HEK293 (cell line): ENCODE data around the gene EEFSEC.

Source experiments
- CTCF ChIA-PET: fragments of 350-600 bp; formaldehyde crosslinking; extraction: SDS; loops from one replicate; lab custom pipeline; 2021; ENCODE audit warnings: antibody characterized with exemption; lab: Yijun Ruan, JAX
- POLR2A ChIA-PET: fragments of 300-600 bp; formaldehyde crosslinking; extraction: SDS; loops from one replicate; lab custom pipeline; 2020; ENCODE audit warnings: antibody characterized with exemption, inconsistent platforms; lab: Yijun Ruan, JAX
- H3K27ac ChIP-seq: fragments of 200-500 bp; sonication (Bioruptor generic); 2 replicates; pipeline ENCODE4 v1.5.1; 2014; ENCODE audit warnings: low read depth, low read length, control low read depth, inconsistent platforms; ENCODE audit errors: extremely low read depth
- H3K36me3 ChIP-seq, 2 experiments: fragments of 200-500 bp in 1 of 2; sonication (Bioruptor generic) in 1 of 2; 1 replicate in 1 of 2; 2 replicates in 1 of 2; pipeline ENCODE4 v1.5.1; 2014 to 2017; ENCODE audit warnings: inconsistent platforms in 2 of 2, low read length in 2 of 2; ENCODE audit not compliant: control insufficient read depth in 2 of 2, insufficient read depth in 1 of 2
- H3K4me1 ChIP-seq: fragments of 200-500 bp; sonication (Bioruptor generic); 2 replicates; pipeline ENCODE4 v1.5.1; 2014; ENCODE audit warnings: mild to moderate bottlenecking, low read length, inconsistent platforms; ENCODE audit not compliant: control insufficient read depth, insufficient read depth
- H3K4me3 ChIP-seq: 2 replicates; pipeline ENCODE4 v1.5.1; 2011; ENCODE audit warnings: low read depth, mild to moderate bottlenecking, control low read depth, low read length, moderate library complexity
- H3K9me3 ChIP-seq: fragments of 200-500 bp; sonication (Bioruptor generic); 2 replicates; pipeline ENCODE4 v1.5.1; 2014; ENCODE audit warnings: low read depth, low read length, inconsistent platforms; ENCODE audit not compliant: control insufficient read depth, insufficient read depth
- BCL11A ChIP-seq: fragments of 450-650 bp; formaldehyde crosslinking; IDR thresholded peaks from 2 replicates; pipeline ENCODE4 v1.5.1; 2016; ENCODE audit warnings: low read depth, missing biosample characterization, missing genetic modification characterization
- GLI2 ChIP-seq: fragments of 450-650 bp; formaldehyde crosslinking; IDR thresholded peaks from 2 replicates; pipeline ENCODE4; 2017; ENCODE audit warnings: missing biosample characterization, missing genetic modification characterization, low read depth, borderline replicate concordance
- KLF7 ChIP-seq: fragments of 450-650 bp; formaldehyde crosslinking; IDR thresholded peaks from 2 replicates; pipeline ENCODE4 v1.5.1; 2016; ENCODE audit warnings: missing biosample characterization, missing genetic modification characterization, borderline replicate concordance
- KLF8 ChIP-seq: fragments of 450-650 bp; formaldehyde crosslinking; IDR thresholded peaks from 2 replicates; pipeline ENCODE4 v1.5.1; 2016; ENCODE audit warnings: missing biosample characterization, missing genetic modification characterization
- MZF1 ChIP-seq: fragments of 450-650 bp; formaldehyde crosslinking; IDR thresholded peaks from 2 replicates; pipeline ENCODE4 v1.5.1; 2017; ENCODE audit warnings: missing biosample characterization, missing genetic modification characterization, borderline replicate concordance
- PRDM4 ChIP-seq: fragments of 450-650 bp; formaldehyde crosslinking; IDR thresholded peaks from 2 replicates; pipeline ENCODE4 v1.5.1; 2017; ENCODE audit warnings: missing biosample characterization, missing genetic modification characterization
- TCF7L2 ChIP-seq: IDR thresholded peaks from 2 replicates; pipeline ENCODE4 v1.6.1; 2011; ENCODE audit warnings: low read depth, mild to moderate bottlenecking, inconsistent platforms, low read length, moderate library complexity, borderline replicate concordance
- YY1 ChIP-seq: fragments of 450-650 bp; formaldehyde crosslinking; IDR thresholded peaks from 2 replicates; pipeline ENCODE4 v1.5.1; 2018; ENCODE audit warnings: missing biosample characterization, missing genetic modification characterization
- ZBTB48 ChIP-seq: fragments of 450-650 bp; formaldehyde crosslinking; IDR thresholded peaks from 2 replicates; pipeline ENCODE4 v1.5.1; 2016; ENCODE audit warnings: missing biosample characterization, missing genetic modification characterization
- ZBTB49 ChIP-seq: fragments of 450-650 bp; formaldehyde crosslinking; IDR thresholded peaks from 2 replicates; pipeline ENCODE4 v1.5.1; 2016; ENCODE audit warnings: missing biosample characterization, missing genetic modification characterization, low read depth
- ZBTB8A ChIP-seq: fragments of 450-650 bp; formaldehyde crosslinking; IDR thresholded peaks from 2 replicates; pipeline ENCODE4 v1.5.1; 2016; ENCODE audit warnings: missing biosample characterization, missing genetic modification characterization
- ZFP41 ChIP-seq: fragments of 450-650 bp; formaldehyde crosslinking; IDR thresholded peaks from 2 replicates; pipeline ENCODE4 v1.5.1; 2016; ENCODE audit warnings: missing biosample characterization, missing genetic modification characterization, borderline replicate concordance
- ZNF132 ChIP-seq: fragments of 450-650 bp; formaldehyde crosslinking; IDR thresholded peaks from 2 replicates; pipeline ENCODE4 v1.5.1; 2017; ENCODE audit warnings: missing biosample characterization, missing genetic modification characterization, borderline replicate concordance
- ZNF146 ChIP-seq: fragments of 450-650 bp; formaldehyde crosslinking; IDR thresholded peaks from 2 replicates; pipeline ENCODE4 v1.5.1; 2016; ENCODE audit warnings: missing biosample characterization, missing genetic modification characterization
- ZNF23 ChIP-seq: fragments of 450-650 bp; formaldehyde crosslinking; IDR thresholded peaks from 2 replicates; pipeline ENCODE4 v1.5.1; 2016; ENCODE audit warnings: missing biosample characterization, missing genetic modification characterization, borderline replicate concordance
- ZNF354C ChIP-seq: fragments of 450-650 bp; formaldehyde crosslinking; IDR thresholded peaks from 2 replicates; pipeline ENCODE4 v1.5.1; 2016; ENCODE audit warnings: missing biosample characterization, missing genetic modification characterization, low read depth, borderline replicate concordance
- ZNF366 ChIP-seq: fragments of 450-650 bp; formaldehyde crosslinking; conservative IDR thresholded peaks from 2 replicates; pipeline ENCODE4 v1.5.1; 2016; ENCODE audit warnings: missing biosample characterization, missing genetic modification characterization
- ZNF416 ChIP-seq: fragments of 450-650 bp; formaldehyde crosslinking; IDR thresholded peaks from 2 replicates; pipeline ENCODE4 v1.5.1; 2016; ENCODE audit warnings: missing biosample characterization, missing genetic modification characterization
- ZNF426 ChIP-seq: fragments of 450-650 bp; formaldehyde crosslinking; IDR thresholded peaks from 2 replicates; pipeline ENCODE4 v1.5.1; 2017; ENCODE audit warnings: missing biosample characterization, missing genetic modification characterization, mild to moderate bottlenecking, inconsistent platforms, moderate library complexity
- ZNF514 ChIP-seq: fragments of 450-650 bp; formaldehyde crosslinking; IDR thresholded peaks from 2 replicates; pipeline ENCODE4 v1.5.1; 2016; ENCODE audit warnings: missing biosample characterization, missing genetic modification characterization
- ZNF529 ChIP-seq: fragments of 450-650 bp; formaldehyde crosslinking; IDR thresholded peaks from 2 replicates; pipeline ENCODE4 v1.5.1; 2017; ENCODE audit warnings: missing genetic modification characterization, missing biosample characterization; ENCODE audit not compliant: insufficient replicate concordance
- ZNF544 ChIP-seq: fragments of 450-650 bp; formaldehyde crosslinking; IDR thresholded peaks from 2 replicates; pipeline ENCODE4 v1.5.0; 2017; ENCODE audit warnings: missing biosample characterization, missing genetic modification characterization
- ZNF701 ChIP-seq: fragments of 450-650 bp; formaldehyde crosslinking; IDR thresholded peaks from 2 replicates; pipeline ENCODE4 v1.5.1; 2016; ENCODE audit warnings: missing biosample characterization, missing genetic modification characterization
- ZNF747 ChIP-seq: fragments of 450-650 bp; formaldehyde crosslinking; IDR thresholded peaks from 2 replicates; pipeline ENCODE4 v1.5.1; 2016; ENCODE audit warnings: missing biosample characterization, missing genetic modification characterization

Gene EEFSEC

GRCh38 chr3:128446821-128447220 lies 293.5 kb downstream of the EEFSEC start:
- no peak overlapping the region for H3K4me3 ChIP-seq
- POLR2A ChIA-PET, result no interaction called here
- no peak overlapping the region for H3K27ac ChIP-seq
- CTCF ChIA-PET, result no interaction called here
- H3K4me1 ChIP-seq, result no peaks in the 10 kb centered on the region
- H3K9me3 ChIP-seq, result no peaks in the 10 kb centered on the region
- TF ChIP-seq ZBTB8A (tag by site-specific recombination), result no peak
- no peak for TF ChIP-seq ZBTB49 (tag by site-specific recombination)
- no peak for TF ChIP-seq ZFP41 (tag by site-specific recombination)
- TF ChIP-seq ZNF514 (tag by site-specific recombination), result no peak
- no peak for TF ChIP-seq ZNF132 (tag by site-specific recombination)
- no peak for TF ChIP-seq BCL11A (tag by site-specific recombination)
- TF ChIP-seq YY1 (tag by site-specific recombination), result no peak
- TF ChIP-seq TCF7L2, result no peak
- no peak for TF ChIP-seq GLI2
- no peak for TF ChIP-seq ZNF529
- TF ChIP-seq ZNF354C (tag by site-specific recombination), result no peak
- H3K36me3 ChIP-seq, result no peaks in the 10 kb centered on the region

- H3K36me3 ChIP-seq, result no peaks in the 10 kb centered on the region
- no peak for TF ChIP-seq KLF7 (tag by site-specific recombination)
- no peak for TF ChIP-seq ZNF366 (tag by site-specific recombination)
- no peak for TF ChIP-seq KLF8 (tag by site-specific recombination)
- TF ChIP-seq ZNF426 (tag by site-specific recombination), result no peak
- no peak for TF ChIP-seq ZNF416 (tag by site-specific recombination)
- no peaks in the 10 kb centered on the region for H3K9me3 ChIP-seq
- CTCF ChIA-PET, result no interaction called here
- no peak overlapping the region for H3K27ac ChIP-seq
- POLR2A ChIA-PET, result no interaction called here
- H3K4me3 ChIP-seq, result no peak overlapping the region
- no peaks in the 10 kb centered on the region for H3K4me1 ChIP-seq
These were observed 294.3 kb downstream of the EEFSEC start for GRCh38 chr3:128447561-128448013.

- TF ChIP-seq MZF1, result no peak
- no peak for TF ChIP-seq ZBTB48 (tag by site-specific recombination)
- no peak for TF ChIP-seq ZNF544
- no peak for TF ChIP-seq ZNF701
- TF ChIP-seq ZNF23 (tag by site-specific recombination), result no peak
- no peak for TF ChIP-seq ZNF146 (tag by site-specific recombination)
- TF ChIP-seq PRDM4 (tag by site-specific recombination), result no peak
- no peak for TF ChIP-seq ZNF747 (tag by site-specific recombination)
- CTCF ChIA-PET, result no interaction called here
- H3K4me3 ChIP-seq, result no peak overlapping the region
- POLR2A ChIA-PET, result no interaction called here
- no peaks in the 10 kb centered on the region for H3K9me3 ChIP-seq
- H3K36me3 ChIP-seq, result no peaks in the 10 kb centered on the region
- no peaks in the 10 kb centered on the region for H3K4me1 ChIP-seq
- no peak overlapping the region for H3K27ac ChIP-seq
These were observed 295.2 kb downstream of the EEFSEC start for GRCh38 chr3:128448491-128448890.
